Glutamatergic neuron (in vitro differentiated cells): ENCODE results near the gene SCN4A. TPM values are rescaled to one million over a fixed set of nuclear protein-coding genes. Genes with fewer than 3 reads are reported as not detected.

ENCODE experiments used
- DNase-seq: peaks from one replicate; pipeline ENCODE4 v3.0.0; 2022
- H3K27ac Mint-ChIP-seq: one replicate; pipeline ENCODE4 v1.8.0; 2020; ENCODE audit warnings: mild to moderate bottlenecking, mixed read lengths, inconsistent platforms; ENCODE audit not compliant: unreplicated experiment
- H3K27me3 Mint-ChIP-seq: one replicate; pipeline ENCODE4 v1.8.0; 2020; ENCODE audit warnings: mild to moderate bottlenecking, moderate library complexity, mixed read lengths, inconsistent platforms; ENCODE audit not compliant: unreplicated experiment
- H3K36me3 Mint-ChIP-seq: one replicate; pipeline ENCODE4 v1.8.0; 2020; ENCODE audit warnings: mild to moderate bottlenecking, mixed read lengths, inconsistent platforms; ENCODE audit not compliant: unreplicated experiment
- H3K4me1 Mint-ChIP-seq: one replicate; pipeline ENCODE4 v1.8.0; 2020; ENCODE audit warnings: mild to moderate bottlenecking, low read depth, mixed read lengths, inconsistent platforms; ENCODE audit not compliant: unreplicated experiment
- H3K4me3 Mint-ChIP-seq: one replicate; pipeline ENCODE4 v1.8.0; 2020; ENCODE audit warnings: mild to moderate bottlenecking, mixed read lengths, inconsistent platforms; ENCODE audit not compliant: unreplicated experiment
- H3K9me3 Mint-ChIP-seq: one replicate; pipeline ENCODE4 v1.8.0; 2020; ENCODE audit warnings: mild to moderate bottlenecking, moderate library complexity, mixed read lengths, inconsistent platforms; ENCODE audit not compliant: unreplicated experiment
- CTCF ChIP-seq: fragments of 200-600 bp; sonication (generic); IDR thresholded peaks from one replicate; pipeline ENCODE4 v1.5.0; 2021; ENCODE audit not compliant: partially characterized antibody, unreplicated experiment
- total RNA-seq: library from RNA; stranded (reverse); fragmentation: NEBNext Ultra II Directional; extraction: Animal tissue kit (Norgen Biotek cat#: 25700); gene quantifications from one replicate; pipeline ENCODE4 v1.2.1, GENCODE V29; 2021; ENCODE audit not compliant: unreplicated experiment

The SCN4A gene
- total RNA-seq, 1 donor from 2014 or later = 7.9 TPM

- Mint-ChIP-seq H3K9me3 (peaks cover 3% of the 10 kb centered on the region), H3K4me3 (no peak overlapping the region), H3K36me3 (peaks cover 5% of the 10 kb centered on the region), H3K27ac (no peak overlapping the region), H3K27me3 (peaks cover 4% of the 10 kb centered on the region), H3K4me1 (no peaks in the 10 kb centered on the region)
- no peak for DNase-seq
- TF ChIP-seq CTCF = no peak
Observed at GRCh38 chr17:64016231-64016784, 43.6 kb upstream of the SCN4A start.

- Mint-ChIP-seq H3K9me3 (peaks cover 1% of the 10 kb centered on the region), H3K36me3 (peaks cover 5% of the 10 kb centered on the region), H3K4me3 (no peak overlapping the region), H3K4me1 (no peaks in the 10 kb centered on the region), H3K27ac (no peak overlapping the region), H3K27me3 (peaks cover 4% of the 10 kb centered on the region)
- DNase-seq = no peak
- no peak for TF ChIP-seq CTCF
Observed at GRCh38 chr17:64015447-64015846, 42.7 kb upstream of the SCN4A start.

GRCh38 chr17:64009571-64010402 lies 37.1 kb upstream of the SCN4A start:
- no peaks in the 10 kb centered on the region for H3K36me3 Mint-ChIP-seq
- DNase-seq = no peak
- H3K9me3 Mint-ChIP-seq = no peaks in the 10 kb centered on the region
- no peak overlapping the region for H3K27ac Mint-ChIP-seq
- H3K4me1 Mint-ChIP-seq = no peaks in the 10 kb centered on the region
- H3K27me3 Mint-ChIP-seq = peaks cover 2% of the 10 kb centered on the region
- H3K4me3 Mint-ChIP-seq = no peak overlapping the region
- TF ChIP-seq CTCF = no peak

- DNase-seq = no peak
- peaks cover 2% of the 10 kb centered on the region for H3K27me3 Mint-ChIP-seq
Observed at GRCh38 chr17:64008830-64009229, 36.1 kb upstream of the SCN4A start.

More at GRCh38 chr17:64008830-64009229, 36.1 kb upstream of the SCN4A start:
- no peak for TF ChIP-seq CTCF
- no peak overlapping the region for H3K4me3 Mint-ChIP-seq
- no peaks in the 10 kb centered on the region for H3K4me1 Mint-ChIP-seq
- no peaks in the 10 kb centered on the region for H3K36me3 Mint-ChIP-seq
- H3K9me3 Mint-ChIP-seq = no peaks in the 10 kb centered on the region
- H3K27ac Mint-ChIP-seq = no peak overlapping the region
